NCI-H2081 treated with DMSO at 0.1 percent for 48 hours (cell line): ENCODE results near the gene GALNT2.

ENCODE experiments used
- DNase-seq: peaks from one replicate; lab custom pipeline; 2025; lab: John Stamatoyannopoulos, UW

The GALNT2 gene

DNA sequence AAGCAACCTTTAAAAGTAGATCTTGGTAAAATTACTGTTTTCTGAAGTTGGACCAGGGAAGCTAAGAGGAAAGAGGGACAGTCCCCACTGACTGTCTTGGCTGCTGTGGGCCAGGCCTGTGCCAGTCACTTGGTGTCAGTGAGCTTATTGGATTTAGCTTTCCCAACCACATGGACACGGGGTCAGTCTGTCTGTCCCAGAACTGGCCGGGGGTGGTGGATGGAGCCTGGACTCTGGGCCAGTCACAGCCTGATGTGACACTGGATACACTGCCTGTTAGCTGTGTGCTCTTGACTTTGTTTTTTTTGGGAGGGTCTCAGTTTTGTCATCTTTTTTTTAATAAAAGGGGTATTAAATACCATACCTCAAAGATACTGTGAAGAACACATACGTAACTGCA lies 96.7 kb downstream of the GALNT2 start:
- DNase-seq: no peak

DNA sequence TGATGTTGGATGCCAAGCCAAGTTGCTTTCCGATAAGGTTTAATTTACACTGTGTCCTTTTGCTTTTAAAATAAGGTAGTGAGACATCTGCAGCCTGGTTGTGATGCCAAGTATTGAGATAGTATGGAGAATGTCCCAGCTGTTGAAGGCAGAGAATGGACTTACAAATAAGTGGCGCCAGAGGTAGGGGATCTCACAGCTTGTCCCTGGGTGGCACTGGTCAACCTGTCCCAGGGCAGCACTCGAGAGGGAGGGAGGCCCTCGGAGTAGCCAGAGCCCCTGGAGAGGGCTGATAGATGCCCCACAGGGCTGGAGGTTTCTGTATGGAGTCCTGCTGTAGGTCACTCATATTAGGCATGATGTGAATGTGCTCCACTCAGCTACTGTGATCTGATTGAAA lies 98.5 kb downstream of the GALNT2 start:
- DNase-seq: no peak

DNA sequence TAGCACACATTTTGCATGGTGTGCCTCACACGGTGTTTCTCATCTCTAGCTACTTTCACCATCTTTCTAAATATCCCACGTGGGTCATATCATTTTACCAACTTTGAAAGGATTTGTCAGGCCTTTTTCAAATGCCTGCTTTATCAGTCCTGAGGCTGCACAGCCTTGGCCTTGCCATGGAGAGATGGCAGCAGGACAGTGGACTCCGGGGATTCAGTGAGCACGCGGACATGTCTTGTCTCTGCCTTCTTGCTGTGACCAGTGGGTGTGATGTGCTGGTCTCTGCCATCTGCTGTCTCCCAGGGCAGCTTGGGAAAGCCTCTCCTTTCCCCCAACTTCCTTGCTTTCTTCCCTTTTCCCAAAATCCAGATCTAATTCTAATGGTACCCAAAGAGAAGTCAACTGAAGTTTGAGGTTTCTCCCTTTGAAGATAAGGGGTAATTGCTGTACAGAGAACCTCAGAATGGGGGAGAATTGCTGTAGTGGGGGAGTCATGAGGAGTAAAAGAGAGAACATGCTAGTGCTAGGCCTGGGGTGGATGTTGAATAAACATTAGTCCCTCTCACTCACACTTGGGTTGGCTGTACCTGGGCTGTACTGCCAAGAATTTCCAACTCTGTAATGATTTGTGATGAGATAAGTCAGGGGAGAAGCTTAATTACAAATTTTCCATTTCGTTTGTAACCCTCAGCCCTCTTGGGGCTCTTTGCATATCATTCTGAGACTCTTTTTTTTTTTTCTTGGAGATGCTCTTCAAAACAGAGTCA lies 99.5 kb downstream of the GALNT2 start:
- no peak for DNase-seq

DNA sequence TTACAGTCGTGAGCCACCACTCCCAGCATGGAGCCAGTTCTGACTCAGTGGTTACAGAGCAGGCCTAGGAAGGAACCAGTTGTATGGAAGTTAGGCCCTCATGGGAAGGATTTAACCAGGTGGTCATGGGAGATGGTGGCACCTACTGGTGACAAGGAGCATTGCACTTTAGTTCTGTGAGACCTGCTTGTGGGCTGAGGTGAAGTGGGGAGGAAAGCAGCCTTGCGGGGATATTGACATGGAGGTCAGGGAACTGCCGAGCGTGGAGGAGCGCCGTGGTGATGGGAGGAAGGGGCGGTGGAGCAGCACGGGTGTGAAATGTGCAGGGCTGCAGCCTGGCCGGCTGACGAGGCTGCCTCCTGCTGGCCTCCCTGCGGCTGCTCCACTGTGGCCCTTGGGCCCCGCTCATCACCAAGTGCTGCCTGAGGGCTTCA lies 100.4 kb downstream of the GALNT2 start:
- DNase-seq: no peak

DNA sequence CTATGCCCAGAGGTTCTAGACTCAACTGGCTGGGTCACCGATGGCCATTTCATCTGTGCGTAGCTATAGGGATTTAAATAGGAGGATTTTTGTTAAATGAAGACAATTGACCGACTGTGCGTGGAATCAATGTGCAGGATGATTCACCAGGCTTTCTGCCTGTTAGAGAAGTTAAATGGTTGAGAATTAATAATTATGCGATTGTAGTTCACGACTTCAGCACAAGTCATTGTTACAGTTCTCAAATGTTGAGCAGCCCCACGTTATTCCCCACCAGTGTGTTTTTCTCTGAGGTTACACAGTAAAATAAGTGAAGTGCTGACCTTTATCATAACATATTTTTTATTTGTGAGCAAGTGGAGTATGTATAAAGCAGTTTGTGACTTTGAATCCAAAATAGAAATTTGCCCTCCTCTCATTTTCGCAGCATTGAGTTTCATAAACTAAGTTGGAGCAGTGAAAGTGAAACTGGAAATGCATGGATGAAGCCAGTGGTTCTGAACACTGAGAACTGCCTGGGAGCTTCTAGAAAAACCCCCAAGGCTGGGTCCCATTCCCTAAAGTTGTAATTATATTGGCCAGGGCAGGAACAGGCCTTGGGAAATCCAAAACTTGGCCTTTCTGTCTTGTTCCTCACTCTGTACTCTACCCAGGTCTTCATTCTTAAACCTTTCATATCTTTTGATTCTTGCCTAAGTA lies 102.6 kb downstream of the GALNT2 start:
- no peak for DNase-seq

DNA sequence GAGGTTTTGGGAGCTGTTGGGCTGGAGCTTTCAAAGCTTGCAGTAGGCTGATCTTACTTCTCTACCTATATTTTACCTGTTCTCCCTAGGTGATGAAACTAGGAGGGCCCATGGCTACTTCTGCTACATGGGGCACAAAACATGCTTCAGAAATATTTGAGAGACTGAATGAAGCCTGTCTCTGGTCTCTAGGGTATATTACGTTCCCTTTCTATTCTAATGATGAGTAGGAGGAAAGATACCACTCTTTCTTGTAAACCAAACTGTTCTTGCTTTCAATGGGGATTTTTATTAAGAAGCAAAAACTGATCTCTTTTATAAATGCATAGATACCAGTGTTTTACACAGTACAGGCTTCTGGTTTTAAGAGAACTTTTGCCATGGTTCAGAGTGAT lies 103.1 kb downstream of the GALNT2 start:
- no peak for DNase-seq

DNA sequence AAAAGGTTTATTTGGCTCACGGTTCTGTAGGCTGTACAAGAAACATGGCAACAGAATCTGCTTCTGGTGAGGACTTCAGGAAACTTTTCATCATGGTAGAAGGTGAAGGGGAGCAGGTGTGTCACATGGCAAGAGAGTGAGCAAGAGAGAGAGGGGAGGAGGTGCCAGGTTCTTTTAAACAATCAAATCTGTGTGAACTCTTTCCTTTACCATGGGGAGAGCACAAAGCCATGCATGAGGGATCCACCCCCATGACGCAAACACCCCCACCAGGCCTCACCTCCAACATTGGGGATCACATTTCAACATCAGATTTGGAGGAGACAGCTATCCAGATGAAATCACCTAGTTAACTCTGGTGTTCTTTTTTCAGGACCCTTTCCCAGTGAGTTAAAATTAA lies 103.6 kb downstream of the GALNT2 start:
- DNase-seq: no peak

DNA sequence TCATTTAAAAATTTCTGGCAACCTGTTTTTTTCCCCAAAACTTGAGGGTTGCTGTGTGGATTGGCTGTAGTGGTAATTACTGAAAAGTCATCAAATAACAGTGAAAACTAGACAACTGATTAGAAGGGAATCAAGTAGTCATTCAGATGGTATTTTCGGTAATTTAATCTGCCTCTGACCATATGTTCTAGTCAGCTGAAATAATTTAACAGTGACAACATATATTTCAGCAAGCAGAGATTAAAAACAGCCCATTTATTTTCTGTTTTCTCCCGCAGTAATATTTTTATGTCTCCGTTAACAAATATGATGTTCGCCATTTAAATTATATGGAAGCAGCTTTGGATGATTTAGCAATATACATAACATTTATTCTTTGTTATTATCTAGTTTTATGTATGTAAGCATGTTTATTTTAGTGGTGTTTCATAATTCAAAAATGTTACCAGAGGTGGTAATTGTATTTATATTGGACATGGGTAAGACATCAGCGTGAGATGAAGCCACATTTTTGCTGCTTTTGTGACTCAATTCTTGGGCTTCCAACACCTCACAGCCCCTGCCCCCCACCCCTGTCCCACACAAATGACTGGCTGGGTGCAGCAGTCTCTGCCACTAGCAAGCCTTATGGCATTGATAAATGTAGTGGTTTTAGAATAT lies 104.4 kb downstream of the GALNT2 start:
- no peak for DNase-seq

DNA sequence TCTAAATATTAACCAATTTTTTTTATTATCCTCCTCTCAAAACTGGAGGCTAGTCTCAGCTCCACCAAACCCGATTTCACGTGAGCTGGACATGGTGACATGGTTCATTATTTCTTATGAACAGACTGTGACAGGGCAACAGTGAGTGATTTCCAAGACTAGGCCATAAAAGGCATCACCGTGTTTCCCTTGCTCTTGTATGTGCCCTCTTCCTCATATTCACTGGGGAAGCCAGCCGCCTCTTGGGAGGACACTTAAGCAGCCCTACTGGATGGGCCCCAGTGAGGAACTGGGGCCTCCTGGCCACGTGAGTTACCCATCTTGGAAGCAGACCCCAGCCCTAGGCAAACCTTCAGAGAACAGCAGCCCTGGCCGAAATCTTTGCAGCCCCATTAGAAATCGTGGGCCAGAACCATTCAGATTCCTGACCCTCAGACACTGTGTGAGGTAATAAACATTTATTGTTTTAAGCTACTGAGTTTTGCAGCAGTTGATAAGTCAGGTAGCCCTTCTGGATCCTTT lies 105.0 kb downstream of the GALNT2 start:
- DNase-seq: no peak

DNA sequence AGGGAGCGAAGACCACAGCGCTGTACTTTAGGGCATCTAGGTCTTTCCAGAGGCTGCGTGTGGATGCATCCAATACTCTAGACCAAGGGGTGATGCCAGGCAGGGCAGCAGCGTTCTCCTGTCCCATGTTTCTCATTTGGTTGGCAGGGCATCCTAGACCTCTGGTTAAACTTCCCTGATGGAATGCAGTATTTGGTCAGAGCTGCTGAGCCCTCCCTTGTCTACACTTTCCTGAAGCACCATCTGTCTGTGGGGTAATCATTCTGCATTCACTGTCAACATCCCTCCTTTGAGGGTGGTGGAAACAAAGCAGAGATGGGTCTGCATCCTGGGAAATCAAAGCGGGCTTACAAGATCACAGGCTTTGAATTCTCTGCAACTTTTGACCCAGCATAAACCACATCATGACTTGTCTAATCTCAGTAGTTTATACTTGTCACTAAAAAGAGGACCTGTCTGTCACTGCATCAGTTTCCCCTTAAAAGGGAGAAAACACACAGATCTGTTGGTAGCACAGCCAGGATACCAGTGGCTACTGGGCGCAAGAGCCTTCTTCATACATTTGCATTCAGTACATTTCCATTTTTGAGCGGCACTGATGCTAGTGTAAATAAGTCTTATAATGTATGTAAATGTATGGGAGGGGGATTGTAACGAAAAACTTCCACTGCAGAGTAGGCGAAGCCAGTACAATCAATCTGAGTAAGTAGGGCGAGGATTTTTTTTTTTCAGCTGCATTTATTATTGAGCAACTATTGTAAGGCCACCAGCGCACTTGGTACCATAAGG lies 106.3 kb downstream of the GALNT2 start:
- DNase-seq: no peak

DNA sequence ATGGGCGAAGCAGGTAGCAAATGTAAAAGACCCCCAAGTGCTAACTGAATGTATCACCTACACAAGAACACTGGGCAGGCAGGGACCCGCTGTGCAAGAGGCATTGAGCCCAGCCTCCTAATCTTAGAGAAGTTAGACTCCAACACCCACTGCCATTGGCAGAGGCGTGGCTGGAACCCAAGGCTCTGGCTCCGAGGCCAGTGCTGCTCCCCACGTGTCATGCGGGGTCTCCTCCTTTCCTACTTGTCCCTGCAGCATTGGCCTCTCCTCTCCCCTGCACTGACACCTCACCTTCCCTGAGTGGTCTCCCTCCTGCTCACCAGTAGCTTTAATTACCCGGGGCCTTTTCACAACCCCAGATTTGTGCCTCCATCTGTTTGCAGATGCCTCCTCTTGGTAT lies 107.0 kb downstream of the GALNT2 start:
- no peak for DNase-seq

DNA sequence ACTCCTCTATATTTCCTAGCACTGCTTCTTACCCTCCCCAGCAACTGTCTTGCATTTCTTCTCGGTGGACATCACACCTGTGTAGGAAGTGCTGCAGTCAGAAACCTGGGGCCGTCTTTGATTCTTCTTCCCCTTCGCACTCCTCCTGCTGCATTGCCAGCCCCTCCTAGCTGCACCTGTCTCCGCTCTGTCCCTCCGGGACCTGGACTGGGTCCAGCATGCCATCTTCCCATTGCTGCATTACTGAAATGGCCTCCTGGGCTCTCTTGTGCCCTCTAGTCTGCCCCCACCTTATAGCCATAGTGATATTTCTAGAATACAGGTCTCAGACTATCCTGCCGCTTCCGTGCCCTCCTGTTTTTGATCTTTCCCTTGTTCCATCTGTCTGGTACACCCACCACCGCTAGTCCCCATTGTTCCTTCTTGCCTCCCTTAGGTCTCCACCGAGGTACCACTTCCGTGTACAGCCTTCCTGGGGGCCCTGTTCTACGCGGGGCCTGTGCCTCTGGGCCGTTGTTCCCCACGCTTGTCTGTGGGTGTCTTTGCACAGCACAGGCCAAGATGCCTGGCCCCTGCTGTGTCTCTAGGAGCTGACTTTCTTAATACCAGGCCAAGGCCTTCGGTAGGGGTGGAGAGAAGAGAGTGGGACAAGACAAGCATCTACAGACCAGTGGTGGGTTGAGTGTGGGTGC lies 107.6 kb downstream of the GALNT2 start:
- DNase-seq: no peak

DNA sequence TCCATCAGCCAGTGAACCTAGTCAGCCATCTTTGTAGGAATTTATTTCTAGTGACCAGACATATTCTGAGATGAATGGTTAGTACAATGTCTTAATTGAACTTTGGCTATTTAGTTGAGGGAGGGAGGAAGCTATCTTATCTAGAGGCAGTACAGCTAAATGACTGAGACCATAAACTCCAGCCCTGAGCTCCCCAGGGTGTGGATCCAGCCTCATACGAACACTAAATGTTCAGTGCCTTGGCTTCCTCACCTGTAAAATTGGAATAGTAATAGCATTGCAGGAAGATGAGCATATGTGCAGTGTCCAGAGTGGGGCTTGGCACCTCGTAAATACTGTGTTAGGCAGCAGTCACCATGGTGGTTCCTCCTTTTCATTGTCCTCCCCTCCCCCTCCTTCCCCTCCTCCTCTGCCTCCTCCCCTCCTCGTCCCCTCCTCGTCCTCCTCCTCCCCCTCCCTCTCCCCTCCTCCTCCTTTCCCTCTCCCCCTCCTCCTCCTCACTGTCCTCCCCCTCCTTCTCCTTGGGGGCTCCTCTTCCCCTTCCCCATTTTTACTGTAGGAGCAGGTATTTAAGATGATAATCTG lies 108.2 kb downstream of the GALNT2 start:
- DNase-seq: no peak

DNA sequence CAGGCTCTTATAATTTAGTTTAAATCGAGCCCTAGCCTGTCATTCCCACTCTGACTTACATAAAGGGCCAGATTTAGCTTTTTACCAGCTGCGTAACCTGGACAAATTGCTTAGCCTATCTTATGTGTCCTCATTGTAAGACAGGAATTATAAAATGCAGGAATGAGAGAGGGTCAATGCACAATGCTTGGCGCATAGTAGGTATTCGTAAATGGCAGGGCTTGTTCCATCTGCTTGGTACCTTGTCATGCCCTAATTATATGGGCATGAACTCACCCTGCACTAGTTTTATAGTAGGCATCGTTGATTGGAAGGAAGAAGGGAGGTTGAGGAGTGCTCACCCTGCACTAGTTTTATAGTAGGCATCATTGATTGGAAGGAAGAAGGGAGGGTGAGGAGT lies 108.8 kb downstream of the GALNT2 start:
- no peak for DNase-seq

DNA sequence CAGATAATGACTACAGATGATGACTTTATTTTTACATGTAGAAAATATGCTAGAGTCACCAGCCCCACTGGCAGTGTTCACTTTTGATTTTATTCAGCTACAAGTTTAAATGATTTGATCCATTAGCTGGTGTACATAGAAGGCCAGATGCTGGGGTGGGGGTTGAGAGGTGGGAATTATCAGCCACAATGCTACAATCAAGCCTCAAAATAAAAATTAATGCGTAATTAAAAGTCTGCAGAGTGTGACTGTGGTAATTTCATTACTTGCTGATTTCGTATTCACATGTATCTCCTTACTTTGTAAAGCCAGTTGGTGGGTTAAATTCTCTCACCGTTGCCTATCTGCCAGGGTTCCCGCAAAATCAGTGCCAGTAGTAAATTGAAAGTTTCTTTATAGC lies 109.3 kb downstream of the GALNT2 start:
- no peak for DNase-seq

DNA sequence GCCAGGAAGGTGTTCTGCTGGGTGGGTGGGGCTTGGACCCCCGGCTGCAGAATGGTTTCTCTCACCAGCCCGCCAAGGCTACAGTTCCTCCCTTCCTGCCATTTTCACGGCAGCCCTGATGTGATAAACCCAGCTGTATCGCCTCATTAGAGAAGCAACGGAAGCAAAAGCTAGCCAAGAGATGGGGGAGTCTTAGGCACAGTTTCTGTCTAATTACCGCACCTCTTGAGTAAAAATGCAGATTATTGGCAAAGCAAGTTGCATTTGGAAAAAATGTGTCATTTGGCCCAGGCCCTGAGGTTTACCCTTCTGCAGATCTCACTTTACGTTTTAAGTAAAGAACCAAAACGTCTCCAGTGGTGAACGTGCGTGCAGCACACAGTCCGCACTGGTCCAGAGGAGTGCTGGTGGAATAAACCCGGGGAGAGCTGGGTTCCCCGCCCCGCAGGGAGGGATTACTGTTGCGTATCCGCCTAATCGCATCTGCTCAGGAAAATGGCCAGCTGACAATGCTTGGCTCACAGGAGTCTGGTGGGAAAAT lies 109.9 kb downstream of the GALNT2 start:
- peak; percentile 47 for DNase-seq

DNA sequence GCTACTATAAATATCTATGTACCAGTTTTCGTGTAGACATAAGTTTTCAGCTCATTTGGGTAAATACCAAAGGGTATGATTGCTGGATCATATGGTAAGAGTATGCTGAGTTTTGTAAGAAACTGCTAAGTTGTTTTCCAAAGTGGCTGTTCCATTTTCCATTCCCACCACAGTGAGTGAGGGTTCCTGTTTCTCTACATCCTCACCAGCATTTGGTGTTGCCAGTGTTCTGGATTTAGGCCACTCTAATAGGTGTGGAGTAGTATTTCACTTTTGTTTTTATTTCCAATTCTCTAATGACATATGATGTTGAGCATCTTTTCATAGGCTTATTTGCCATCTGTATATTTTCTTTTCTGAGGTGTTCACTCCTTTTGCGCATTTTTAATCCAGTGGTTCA lies 112.2 kb downstream of the GALNT2 start:
- DNase-seq: no peak

DNA sequence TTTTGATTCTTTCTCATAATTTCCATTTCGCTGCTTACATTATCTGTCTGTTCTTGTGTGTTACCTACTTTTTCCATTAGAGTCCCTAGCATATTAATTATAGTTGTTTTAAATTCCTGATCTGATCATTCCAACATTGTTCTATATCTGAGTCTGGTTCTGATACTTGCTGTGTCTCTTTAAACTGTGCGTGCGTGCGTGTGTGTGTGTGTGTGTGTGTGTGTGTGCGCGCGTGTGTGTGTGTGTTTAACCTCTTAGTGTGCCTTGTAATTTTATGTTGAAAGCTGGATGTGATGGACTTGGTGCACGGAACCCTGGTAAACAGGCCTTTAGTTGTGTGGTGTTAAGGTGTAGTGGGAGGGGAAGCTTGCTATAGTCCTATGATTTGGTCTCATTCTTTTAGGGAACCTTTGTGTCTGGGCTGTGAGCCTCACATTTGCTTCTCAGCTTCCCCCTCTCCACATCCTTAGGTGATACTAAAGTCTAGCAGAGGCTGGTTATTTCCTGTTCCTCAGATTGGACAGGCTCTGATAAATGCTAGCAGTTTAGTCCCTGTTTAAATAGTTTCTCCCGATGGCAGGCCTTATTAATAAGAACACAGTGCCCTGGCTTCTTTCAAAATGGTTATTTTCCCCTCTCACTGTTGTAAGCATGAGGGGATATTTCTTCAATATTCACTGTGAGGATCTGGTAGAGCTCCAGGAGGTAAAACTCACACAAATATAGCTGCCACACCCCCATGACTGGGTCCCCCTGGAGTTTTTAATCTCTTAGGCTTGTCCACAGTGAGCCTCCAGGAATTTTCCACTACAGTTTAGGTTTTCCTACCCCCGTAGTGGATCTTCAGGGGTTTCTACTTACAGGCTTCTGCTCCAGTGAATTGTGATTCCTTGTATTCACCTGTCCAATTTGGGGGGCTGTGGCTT lies 118.3 kb downstream of the GALNT2 start:
- DNase-seq: no peak

DNA sequence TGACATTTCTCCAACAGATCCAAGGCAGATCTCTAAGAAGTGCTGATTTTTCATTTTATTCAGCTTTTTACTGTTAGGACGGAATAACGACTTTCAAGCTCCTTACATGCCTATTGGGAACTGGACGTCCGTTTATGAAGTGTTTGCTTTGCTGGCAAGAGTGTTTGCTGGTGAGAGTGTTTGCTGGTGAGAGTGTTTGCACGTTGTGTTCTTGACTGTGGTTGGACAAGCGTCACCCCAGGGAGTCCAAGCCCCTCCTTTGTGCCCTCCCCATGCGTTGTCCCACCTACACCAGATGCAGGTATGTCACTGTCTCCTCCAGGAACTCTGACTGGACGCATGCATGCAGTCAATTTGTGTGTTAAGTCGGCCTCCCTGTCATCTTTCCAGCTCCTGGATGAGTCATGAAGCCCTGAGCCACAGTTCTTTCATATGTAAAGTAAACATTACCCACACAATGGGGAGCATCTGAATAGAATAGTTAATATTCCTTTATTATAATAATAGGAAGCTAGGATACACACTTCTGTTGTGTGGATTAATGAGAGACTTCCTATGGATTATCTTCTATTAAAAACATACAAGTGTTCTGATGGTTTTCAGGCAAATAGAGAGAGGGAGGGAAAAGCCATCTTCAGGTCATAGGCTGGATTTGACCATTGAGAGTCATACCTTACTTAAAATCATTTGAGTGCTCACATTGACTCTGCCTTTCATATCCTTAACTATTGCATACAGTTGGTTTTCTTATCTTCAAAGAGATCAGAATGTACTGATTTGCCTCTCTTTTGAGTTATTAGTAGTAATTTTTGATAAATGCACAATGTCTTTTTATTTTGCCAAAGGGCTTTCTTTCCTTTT lies 119.2 kb downstream of the GALNT2 start:
- DNase-seq: peak; percentile 74
